H1 (cell line): Measurements from ENCODE around the gene PECR. TPM values are rescaled to one million over a fixed set of nuclear protein-coding genes. Genes with fewer than 3 reads are reported as not detected.
A peak's percentile ranks its signal among the peaks of the same experiment; 100 is the strongest.

ENCODE experiments used
- POU5F1 ChIP-seq: IDR thresholded peaks from 2 replicates; pipeline ENCODE4 v1.6.1; 2011; ENCODE audit warnings: low read depth, mild to moderate bottlenecking, low read length, moderate library complexity
- RAD21 ChIP-seq, 2 experiments: IDR thresholded peaks in 1 of 2; conservative IDR thresholded peaks in 1 of 2; 2 replicates each; pipeline ENCODE4 v1.6.1; 2011; ENCODE audit warnings: low read depth in 2 of 2, low read length in 2 of 2, improper control_type of control experiment in 1 of 2, inconsistent platforms in 1 of 2, mild to moderate bottlenecking in 1 of 2, moderate library complexity in 1 of 2
- polyA plus RNA-seq, 7 experiments: library from polyadenylated mRNA; depleted of rRNA in 3 of 7; stranded (reverse) in 5 of 7; unstranded in 2 of 7; fragments of >200 nt in 5 of 7; fragments of 200-250 nt in 2 of 7; gene quantifications; 1 replicate in 5 of 7; 2 replicates in 1 of 7; 4 replicates in 1 of 7; pipeline versions ENCODE4 v1.2.1 to v1.2.3, GENCODE V29; 2011 to 2013; ENCODE audit warnings: missing spikeins in 2 of 7, mixed read lengths in 2 of 7
- total RNA-seq: library from RNA; stranded (reverse); fragmentation: NEBNext Ultra II Directional; extraction: Animal tissue kit (Norgen Biotek cat#: 25700); gene quantifications from 2 replicates; pipeline ENCODE4 v1.2.1, GENCODE V29; 2021
- TF ChIP-seq, protein P1 (sequence below): fragments of 300-600 bp; sonication (generic); IDR thresholded peaks from 2 replicates; pipeline ENCODE4 v1.7.1; 2012; ENCODE audit warnings: low read length, moderate library complexity, mild to moderate bottlenecking, inconsistent platforms; ENCODE audit not compliant: insufficient replicate concordance

Gene PECR
- total and polyA plus RNA-seq, 2 of the 8 experiments (the other 6 are each of a cell fraction or from before 2014, with no cell fraction given) = 15.9 to 19.2 TPM

DNA sequence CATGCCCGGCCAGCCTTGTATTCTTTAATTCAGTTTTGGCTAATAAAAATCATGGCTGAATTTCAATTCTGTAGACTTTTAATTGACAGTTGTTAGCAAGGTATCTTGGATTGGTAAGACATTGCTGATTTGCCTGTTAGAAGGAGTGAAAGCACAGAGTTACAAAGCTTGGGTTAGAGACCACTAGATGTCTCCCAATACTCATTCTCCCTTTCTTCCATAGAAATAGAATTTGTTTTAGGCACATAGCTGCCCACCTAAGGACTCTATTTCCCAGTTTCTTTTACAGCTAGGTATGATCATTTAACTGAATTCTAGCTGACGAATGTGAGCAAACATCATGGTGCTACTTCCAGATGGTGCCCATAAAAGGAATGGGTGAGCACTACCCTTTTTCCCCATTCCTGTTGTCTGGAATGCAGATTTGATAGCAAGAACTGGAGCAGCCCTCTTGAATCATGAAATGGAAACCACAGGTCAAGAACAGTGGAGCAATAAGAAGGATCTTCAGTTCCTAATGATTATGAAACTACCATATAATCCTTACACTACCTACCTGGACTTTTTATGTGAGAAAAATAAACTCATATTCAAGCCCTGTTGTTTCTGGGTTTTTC is 17.5 kb downstream of the PECR start (continued):
- TF ChIP-seq, protein P1, sequence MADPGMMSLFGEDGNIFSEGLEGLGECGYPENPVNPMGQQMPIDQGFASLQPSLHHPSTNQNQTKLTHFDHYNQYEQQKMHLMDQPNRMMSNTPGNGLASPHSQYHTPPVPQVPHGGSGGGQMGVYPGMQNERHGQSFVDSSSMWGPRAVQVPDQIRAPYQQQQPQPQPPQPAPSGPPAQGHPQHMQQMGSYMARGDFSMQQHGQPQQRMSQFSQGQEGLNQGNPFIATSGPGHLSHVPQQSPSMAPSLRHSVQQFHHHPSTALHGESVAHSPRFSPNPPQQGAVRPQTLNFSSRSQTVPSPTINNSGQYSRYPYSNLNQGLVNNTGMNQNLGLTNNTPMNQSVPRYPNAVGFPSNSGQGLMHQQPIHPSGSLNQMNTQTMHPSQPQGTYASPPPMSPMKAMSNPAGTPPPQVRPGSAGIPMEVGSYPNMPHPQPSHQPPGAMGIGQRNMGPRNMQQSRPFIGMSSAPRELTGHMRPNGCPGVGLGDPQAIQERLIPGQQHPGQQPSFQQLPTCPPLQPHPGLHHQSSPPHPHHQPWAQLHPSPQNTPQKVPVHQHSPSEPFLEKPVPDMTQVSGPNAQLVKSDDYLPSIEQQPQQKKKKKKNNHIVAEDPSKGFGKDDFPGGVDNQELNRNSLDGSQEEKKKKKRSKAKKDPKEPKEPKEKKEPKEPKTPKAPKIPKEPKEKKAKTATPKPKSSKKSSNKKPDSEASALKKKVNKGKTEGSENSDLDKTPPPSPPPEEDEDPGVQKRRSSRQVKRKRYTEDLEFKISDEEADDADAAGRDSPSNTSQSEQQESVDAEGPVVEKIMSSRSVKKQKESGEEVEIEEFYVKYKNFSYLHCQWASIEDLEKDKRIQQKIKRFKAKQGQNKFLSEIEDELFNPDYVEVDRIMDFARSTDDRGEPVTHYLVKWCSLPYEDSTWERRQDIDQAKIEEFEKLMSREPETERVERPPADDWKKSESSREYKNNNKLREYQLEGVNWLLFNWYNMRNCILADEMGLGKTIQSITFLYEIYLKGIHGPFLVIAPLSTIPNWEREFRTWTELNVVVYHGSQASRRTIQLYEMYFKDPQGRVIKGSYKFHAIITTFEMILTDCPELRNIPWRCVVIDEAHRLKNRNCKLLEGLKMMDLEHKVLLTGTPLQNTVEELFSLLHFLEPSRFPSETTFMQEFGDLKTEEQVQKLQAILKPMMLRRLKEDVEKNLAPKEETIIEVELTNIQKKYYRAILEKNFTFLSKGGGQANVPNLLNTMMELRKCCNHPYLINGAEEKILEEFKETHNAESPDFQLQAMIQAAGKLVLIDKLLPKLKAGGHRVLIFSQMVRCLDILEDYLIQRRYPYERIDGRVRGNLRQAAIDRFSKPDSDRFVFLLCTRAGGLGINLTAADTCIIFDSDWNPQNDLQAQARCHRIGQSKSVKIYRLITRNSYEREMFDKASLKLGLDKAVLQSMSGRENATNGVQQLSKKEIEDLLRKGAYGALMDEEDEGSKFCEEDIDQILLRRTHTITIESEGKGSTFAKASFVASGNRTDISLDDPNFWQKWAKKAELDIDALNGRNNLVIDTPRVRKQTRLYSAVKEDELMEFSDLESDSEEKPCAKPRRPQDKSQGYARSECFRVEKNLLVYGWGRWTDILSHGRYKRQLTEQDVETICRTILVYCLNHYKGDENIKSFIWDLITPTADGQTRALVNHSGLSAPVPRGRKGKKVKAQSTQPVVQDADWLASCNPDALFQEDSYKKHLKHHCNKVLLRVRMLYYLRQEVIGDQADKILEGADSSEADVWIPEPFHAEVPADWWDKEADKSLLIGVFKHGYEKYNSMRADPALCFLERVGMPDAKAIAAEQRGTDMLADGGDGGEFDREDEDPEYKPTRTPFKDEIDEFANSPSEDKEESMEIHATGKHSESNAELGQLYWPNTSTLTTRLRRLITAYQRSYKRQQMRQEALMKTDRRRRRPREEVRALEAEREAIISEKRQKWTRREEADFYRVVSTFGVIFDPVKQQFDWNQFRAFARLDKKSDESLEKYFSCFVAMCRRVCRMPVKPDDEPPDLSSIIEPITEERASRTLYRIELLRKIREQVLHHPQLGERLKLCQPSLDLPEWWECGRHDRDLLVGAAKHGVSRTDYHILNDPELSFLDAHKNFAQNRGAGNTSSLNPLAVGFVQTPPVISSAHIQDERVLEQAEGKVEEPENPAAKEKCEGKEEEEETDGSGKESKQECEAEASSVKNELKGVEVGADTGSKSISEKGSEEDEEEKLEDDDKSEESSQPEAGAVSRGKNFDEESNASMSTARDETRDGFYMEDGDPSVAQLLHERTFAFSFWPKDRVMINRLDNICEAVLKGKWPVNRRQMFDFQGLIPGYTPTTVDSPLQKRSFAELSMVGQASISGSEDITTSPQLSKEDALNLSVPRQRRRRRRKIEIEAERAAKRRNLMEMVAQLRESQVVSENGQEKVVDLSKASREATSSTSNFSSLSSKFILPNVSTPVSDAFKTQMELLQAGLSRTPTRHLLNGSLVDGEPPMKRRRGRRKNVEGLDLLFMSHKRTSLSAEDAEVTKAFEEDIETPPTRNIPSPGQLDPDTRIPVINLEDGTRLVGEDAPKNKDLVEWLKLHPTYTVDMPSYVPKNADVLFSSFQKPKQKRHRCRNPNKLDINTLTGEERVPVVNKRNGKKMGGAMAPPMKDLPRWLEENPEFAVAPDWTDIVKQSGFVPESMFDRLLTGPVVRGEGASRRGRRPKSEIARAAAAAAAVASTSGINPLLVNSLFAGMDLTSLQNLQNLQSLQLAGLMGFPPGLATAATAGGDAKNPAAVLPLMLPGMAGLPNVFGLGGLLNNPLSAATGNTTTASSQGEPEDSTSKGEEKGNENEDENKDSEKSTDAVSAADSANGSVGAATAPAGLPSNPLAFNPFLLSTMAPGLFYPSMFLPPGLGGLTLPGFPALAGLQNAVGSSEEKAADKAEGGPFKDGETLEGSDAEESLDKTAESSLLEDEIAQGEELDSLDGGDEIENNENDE = no peak
- TF ChIP-seq RAD21 (IDR thresholded peaks at IDR 0.05 in 1 of 2, conservative IDR thresholded peaks at IDR 0.05 in 1 of 2; ENCODE audit: low read depth in 2 of 2, low read length in 2 of 2) (peak; percentile 54 to 61), POU5F1 (no peak)
